ENCODE data around the gene RNASE1. TPM values are rescaled to one million over a fixed set of nuclear protein-coding genes. Genes with fewer than 3 reads are reported as not detected.

RNASE1 gene
- total RNA-seq, 1 experiment from 2014 or later: 0.51 TPM

GRCh38 chr14:20751963-20752562 is 50.6 kb downstream of the RNASE1 start:
- Histone ChIP-seq H3K9ac (ENCODE audit: low read length) (no peak overlapping the region), H3K4me2 (ENCODE audit: low read length) (no peak overlapping the region), H3K36me3 (ENCODE audit: low read depth, low read length) (no peaks in the 10 kb centered on the region), H3K9me3 (ENCODE audit: low read length) (peaks cover 9% of the 10 kb centered on the region; the same call in 1 of the 2 replicates), H4K20me1 (ENCODE audit: low read length) (no peaks in the 10 kb centered on the region), H3K4me1 (ENCODE audit: insufficient read depth, low read length) (no peaks in the 10 kb centered on the region), H2AFZ (ENCODE audit: low read length) (no peak overlapping the region), H3F3A (ENCODE audit: low read length, unreplicated experiment) (no peaks in the 10 kb centered on the region), H3K79me2 (ENCODE audit: low read length) (no peaks in the 10 kb centered on the region), H3K9me2 (replicated peaks; ENCODE audit: low read length) (no peaks in the 10 kb centered on the region), H3K27ac (ENCODE audit: low read length) (no peak overlapping the region), H3K27me3 (ENCODE audit: low read length) (peaks cover 22% of the 10 kb centered on the region; the same call in 1 of the 2 replicates), H3K4me3 (ENCODE audit: low read length) (no peak overlapping the region)
- intact Hi-C loops (cut with micrococcal nuclease): no loop called here
- ChIA-PET POLR2A (ENCODE audit: unreplicated experiment) (no interaction called here), CTCF (no interaction called here)
- TF ChIP-seq CTCF (conservative IDR thresholded peaks at IDR 0.05; ENCODE audit: low read depth, low read length) (no peak), EZH2phosphoT487 (IDR thresholded peaks at IDR 0.05; ENCODE audit: borderline replicate concordance, low read length) (no peak), EZH2 (IDR thresholded peaks at IDR 0.05; ENCODE audit: low read length, unreplicated experiment) (no peak)
- ATAC-seq (no peak), DNase-seq (no peak)
- BruUV-seq (replicated peaks): no TSS peak

Other genes with a start within 250 kb of the RNASE1 start
- not detected in 2 replicates for gene RNASE9, start 241.8 kb downstream of the RNASE1 start, total RNA-seq (2014; rRNA removed)
- gene RNASE11, start 214.8 kb downstream of the RNASE1 start, total RNA-seq (2014; rRNA removed): not detected in 2 replicates
- gene RNASE12, start 211.5 kb downstream of the RNASE1 start, total RNA-seq (2014; rRNA removed): not detected in 2 replicates
- not detected in 2 replicates for gene OR6S1, start 161.2 kb downstream of the RNASE1 start, total RNA-seq (2014; rRNA removed)
- 5.9 and 8.5 TPM in 2 replicates for gene RNASE4, start 118.3 kb downstream of the RNASE1 start, total RNA-seq (2014; rRNA removed)
- 4.8 and 6.6 TPM in 2 replicates for gene ANG, start 114.1 kb downstream of the RNASE1 start, total RNA-seq (2014; rRNA removed)
- not detected in 2 replicates for gene EDDM3A, start 57.0 kb downstream of the RNASE1 start, total RNA-seq (2014; rRNA removed)
- not detected in 2 replicates for gene EDDM3B, start 34.4 kb downstream of the RNASE1 start, total RNA-seq (2014; rRNA removed)
- not detected in 2 replicates for gene RNASE6, start 21.6 kb downstream of the RNASE1 start, total RNA-seq (2014; rRNA removed)
- gene RNASE3, start 88.5 kb upstream of the RNASE1 start, total RNA-seq (2014; rRNA removed): not detected in 2 replicates
- not detected in 2 replicates for gene RNASE2, start 152.6 kb upstream of the RNASE1 start, total RNA-seq (2014; rRNA removed)
- 83.0 and 99.0 TPM in 2 replicates for gene METTL17, start 187.1 kb upstream of the RNASE1 start, total RNA-seq (2014; rRNA removed)
- not detected in 2 replicates for gene SLC39A2, start 196.4 kb upstream of the RNASE1 start, total RNA-seq (2014; rRNA removed)
- gene NDRG2, start 222.2 kb upstream of the RNASE1 start, total RNA-seq (2014; rRNA removed): 4.0 and 4.7 TPM in 2 replicates
- gene TPPP2, start 227.4 kb upstream of the RNASE1 start, total RNA-seq (2014; rRNA removed): not detected in 2 replicates
- gene RNASE13, start 232.0 kb upstream of the RNASE1 start, total RNA-seq (2014; rRNA removed): not detected in 2 replicates
- gene RNASE7, start 239.5 kb upstream of the RNASE1 start, total RNA-seq (2014; rRNA removed): not detected in 2 replicates